ENCODE data around the gene PHF10. TPM values are rescaled to one million over a fixed set of nuclear protein-coding genes. Genes with fewer than 3 reads are reported as not detected.

PHF10 gene
- total RNA-seq, 2 donors from 2014 or later: 49.9 to 54.7 TPM

DNA sequence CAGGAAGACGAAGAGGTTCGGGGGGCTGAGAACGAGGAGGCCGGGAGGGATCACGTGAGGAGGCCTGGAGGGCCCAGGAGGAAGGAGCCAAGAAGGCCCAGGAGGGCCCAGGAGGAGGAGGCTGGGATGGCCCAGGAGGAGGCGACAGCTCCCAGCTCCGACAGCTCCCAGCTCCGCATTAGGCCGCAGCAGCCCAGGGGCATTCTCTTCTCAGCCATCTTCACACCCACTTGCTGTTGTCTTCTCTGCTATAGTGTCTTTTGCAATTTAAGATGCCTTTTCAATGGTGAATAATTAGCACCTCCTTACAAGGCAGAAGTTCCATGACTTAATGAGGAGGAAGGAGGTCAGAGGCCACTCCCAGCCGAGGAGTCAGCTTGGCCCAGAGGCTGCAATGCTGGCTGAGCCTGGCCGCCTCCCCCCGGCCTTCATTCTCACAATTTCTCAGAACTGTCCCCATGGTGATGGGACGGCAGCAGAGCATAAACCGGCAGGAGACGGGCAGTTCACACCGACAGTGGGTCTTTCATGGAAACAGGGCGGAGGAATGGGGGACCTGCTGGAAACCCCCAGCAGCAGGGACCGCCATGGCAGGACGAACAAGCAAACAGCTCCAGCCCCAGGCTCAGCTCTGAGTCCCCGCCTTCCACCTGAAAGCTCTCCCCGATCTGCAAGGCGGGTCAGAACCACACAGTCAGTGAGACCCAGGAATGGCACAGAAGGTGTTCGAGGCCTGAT is 67.6 kb downstream of the PHF10 start:
- Histone ChIP-seq H3K4me1 (no peaks in the 10 kb centered on the region), H3K27me3 (no peaks in the 10 kb centered on the region), H3K27ac (no peak overlapping the region), H3K36me3 (peaks cover 9% of the 10 kb centered on the region), H3K4me3 (no peak overlapping the region), H3K9me3 (no peaks in the 10 kb centered on the region)
- TF ChIP-seq, protein P1, sequence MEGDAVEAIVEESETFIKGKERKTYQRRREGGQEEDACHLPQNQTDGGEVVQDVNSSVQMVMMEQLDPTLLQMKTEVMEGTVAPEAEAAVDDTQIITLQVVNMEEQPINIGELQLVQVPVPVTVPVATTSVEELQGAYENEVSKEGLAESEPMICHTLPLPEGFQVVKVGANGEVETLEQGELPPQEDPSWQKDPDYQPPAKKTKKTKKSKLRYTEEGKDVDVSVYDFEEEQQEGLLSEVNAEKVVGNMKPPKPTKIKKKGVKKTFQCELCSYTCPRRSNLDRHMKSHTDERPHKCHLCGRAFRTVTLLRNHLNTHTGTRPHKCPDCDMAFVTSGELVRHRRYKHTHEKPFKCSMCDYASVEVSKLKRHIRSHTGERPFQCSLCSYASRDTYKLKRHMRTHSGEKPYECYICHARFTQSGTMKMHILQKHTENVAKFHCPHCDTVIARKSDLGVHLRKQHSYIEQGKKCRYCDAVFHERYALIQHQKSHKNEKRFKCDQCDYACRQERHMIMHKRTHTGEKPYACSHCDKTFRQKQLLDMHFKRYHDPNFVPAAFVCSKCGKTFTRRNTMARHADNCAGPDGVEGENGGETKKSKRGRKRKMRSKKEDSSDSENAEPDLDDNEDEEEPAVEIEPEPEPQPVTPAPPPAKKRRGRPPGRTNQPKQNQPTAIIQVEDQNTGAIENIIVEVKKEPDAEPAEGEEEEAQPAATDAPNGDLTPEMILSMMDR (IDR thresholded peaks at IDR 0.05): no peak
- no peak for DNase-seq (ENCODE audit: low spot score)

DNA sequence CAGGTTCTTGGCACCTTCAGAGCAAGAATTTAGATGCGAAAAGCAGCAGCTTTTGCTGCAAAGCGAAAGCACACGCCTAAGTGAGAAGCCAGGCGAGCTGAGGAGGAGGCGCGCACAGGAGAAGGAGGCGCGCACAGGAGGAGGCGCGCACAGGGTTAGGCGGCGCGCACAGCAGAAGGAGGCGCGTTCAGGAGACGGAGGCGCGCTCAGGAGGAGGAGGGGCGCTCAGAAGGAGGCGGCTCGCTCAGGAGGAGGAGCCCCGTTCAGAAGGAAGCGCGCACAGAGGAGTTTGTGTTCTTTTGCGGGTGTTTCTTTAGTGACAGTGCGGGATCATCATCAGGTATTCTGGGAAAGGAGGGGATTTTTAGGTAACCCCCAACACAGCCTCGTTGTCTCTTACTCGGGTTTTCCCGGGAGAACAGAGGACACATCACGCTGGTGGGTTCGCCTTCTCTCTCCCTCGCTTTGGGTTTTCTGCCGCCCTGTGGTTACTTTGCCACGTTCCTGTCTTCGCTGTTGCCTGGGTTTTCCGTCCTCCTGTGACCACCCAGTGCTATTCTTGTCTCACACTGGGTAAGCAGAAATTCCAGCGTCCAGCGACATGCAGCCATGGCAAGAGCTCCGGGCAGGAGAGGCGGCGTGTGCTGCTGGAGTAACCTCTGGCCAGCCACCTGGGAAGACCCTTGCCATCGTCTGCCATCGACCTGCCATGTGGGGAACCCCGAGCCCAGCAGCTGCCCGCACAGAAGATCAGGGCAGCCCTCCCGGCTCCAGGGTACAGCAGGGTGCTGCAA is 69.5 kb downstream of the PHF10 start:
- no peaks in the 10 kb centered on the region for H3K4me1 ChIP-seq
- DNase-seq (ENCODE audit: low spot score): peak; percentile 72
- no peaks in the 10 kb centered on the region for H3K9me3 ChIP-seq
- TF ChIP-seq, protein P1 (IDR thresholded peaks at IDR 0.05): peak in 1 of 2 donors; percentile 47
- H3K4me3 ChIP-seq: peak overlapping the region; percentile 35 to 41
- peak overlapping the region; percentile 56 to 57 for H3K27ac ChIP-seq
- H3K27me3 ChIP-seq: no peaks in the 10 kb centered on the region
- H3K36me3 ChIP-seq: peaks cover 7% of the 10 kb centered on the region

Other genes with a start within 250 kb of the PHF10 start
- 1 to 10 TPM; 3.5 to 4.7 TPM for gene WDR27, start 22.5 kb downstream of the PHF10 start, total RNA-seq
- gene C6orf120, start 22.4 kb downstream of the PHF10 start, total RNA-seq: 10 to 100 TPM; 18.0 to 19.6 TPM
- gene DYNLT2, start 27.1 kb upstream of the PHF10 start, total RNA-seq: under 1 TPM; 0.20 to 0.33 TPM
- gene ERMARD, start 27.1 kb upstream of the PHF10 start, total RNA-seq: 10 to 100 TPM in 1 of 2 donors, 1 to 10 TPM in 1; 8.6 to 11.2 TPM